Ovary (tissue), 9 donors: Measurements from ENCODE around the gene DGAT2L6. TPM values are rescaled to one million over a fixed set of nuclear protein-coding genes. Genes with fewer than 3 reads are reported as not detected.

Experiments used
- DNase-seq, 5 donors: peaks; one replicate each; pipeline ENCODE4 v3.0.0-alpha.2; 2019 to 2020
- H3K27ac ChIP-seq, 2 donors: fragments of 200-600 bp; one replicate each; pipeline versions ENCODE4 v1.5.1 to v1.8.0; 2019 to 2022
- H3K27me3 ChIP-seq: fragments of 200-600 bp; one replicate; pipeline ENCODE4 v1.8.0; 2022
- H3K36me3 ChIP-seq: fragments of 200-600 bp; sonication (generic); one replicate; pipeline ENCODE4 v1.5.1; 2019
- H3K4me1 ChIP-seq: one replicate; pipeline ENCODE4 v1.8.1; 2013; ENCODE audit warnings: mild to moderate bottlenecking, moderate library complexity; ENCODE audit not compliant: insufficient read depth
- H3K4me3 ChIP-seq: fragments of 200-600 bp; sonication (generic); one replicate; pipeline ENCODE4 v1.5.1; 2017
- H3K9me3 ChIP-seq, 2 donors: fragments of 200-600 bp in 1 of 2; sonication (generic) in 1 of 2; one replicate each; pipeline versions ENCODE4 v1.5.1 to v1.8.1; 2013 to 2019; ENCODE audit warnings: mild to moderate bottlenecking in 1 of 2, moderate library complexity in 1 of 2
- CTCF ChIP-seq, 3 donors: fragments of 450-650 bp in 2 of 3; fragments of 200-600 bp in 1 of 3; IDR thresholded peaks; one replicate each; pipeline versions ENCODE4 v1.5.1 to v1.8.0; 2016 to 2022; ENCODE audit warnings: antibody characterized with exemption in 3 of 3, mild to moderate bottlenecking in 1 of 3
- EP300 ChIP-seq: sonication (generic); formaldehyde crosslinking; IDR thresholded peaks from one replicate; pipeline ENCODE4 v1.6.1; 2017; ENCODE audit warnings: antibody characterized with exemption
- POLR2A ChIP-seq: fragments of 450-650 bp; IDR thresholded peaks from one replicate; pipeline ENCODE4 v1.6.1; 2017; ENCODE audit warnings: antibody characterized with exemption, mild to moderate bottlenecking, moderate library complexity
- WGBS, 3 donors: extraction: QIAGEN DNeasy Blood & Tissue Kit in 1 of 3; methylation state at CpG; one replicate each; pipeline versions ENCODE4 v1.1.5 to v1.1.7; 2013 to 2017; 5-methylcytosine and 5-hydroxymethylcytosine counted together
- intact Hi-C, 4 donors: fragments of 100-400 bp; cut with DNase I; formaldehyde crosslinking; loops; one replicate each; pipeline versions ENCODE4 v1.11.0 to v1.15.1; 2022 to 2023
- polyA plus RNA-seq, 2 donors: library from polyadenylated mRNA; stranded (reverse); fragments of 200-250 nt in 1 of 2; fragments of 350-450 nt in 1 of 2; fragmentation: Illumina TruSeq in 1 of 2; extraction: RNeasy Lipid Tissue Mini Kit (QIAGEN cat#74804) in 1 of 2; gene quantifications; one replicate each; pipeline ENCODE4 v1.2.3, GENCODE V29; 2013 to 2014
- total RNA-seq, 7 donors: library from RNA; depleted of rRNA in 2 of 7; stranded (reverse); fragments of >200 nt in 2 of 7; fragmentation: NEBNext Ultra II Directional in 3 of 7; extraction: Animal tissue kit (Norgen Biotek cat#: 25700) in 3 of 7; gene quantifications; one replicate each; pipeline versions ENCODE4 v1.1.0 to v1.2.4, GENCODE V29; 2016 to 2023
- donor health status: DM: no; HTN: no; CAD: no; lungs with moderate emphysema.
- donor health status: DM: no; HTN: no; CAD: no.
- donor health status: Bipolar disorder and iron deficiency.
- donor health status: DM: yes; HTN: yes; CAD: no.
- donor health status: DM: no; HTN: no; CAD: no.
- donor health status: DM: yes; HTN: yes; CAD: no.

Gene DGAT2L6
- total and polyA plus RNA-seq, 9 donors, result not detected

GRCh38 chrX:70183091-70183490 lies 5.8 kb downstream of the DGAT2L6 start:
- no peaks in the 10 kb centered on the region for H3K27me3 ChIP-seq
- H3K9me3 ChIP-seq, result no peaks in the 10 kb centered on the region
- WGBS, 3 donors, result 46 to 55% (median 51%) methylated on average over 5 of the region's 5 CpGs
- TF ChIP-seq POLR2A, result no peak
- H3K27ac ChIP-seq, result no peak overlapping the region
- H3K4me3 ChIP-seq, result no peak overlapping the region
- H3K4me1 ChIP-seq, result no peaks in the 10 kb centered on the region
- intact Hi-C loops, result no loop called here
- H3K36me3 ChIP-seq, result no peaks in the 10 kb centered on the region
- no peak for DNase-seq

- H3K27ac ChIP-seq, result no peak overlapping the region
- H3K36me3 ChIP-seq, result no peaks in the 10 kb centered on the region
- H3K27me3 ChIP-seq, result no peaks in the 10 kb centered on the region
- intact Hi-C loops, result no loop called here
- DNase-seq, result no peak
- H3K4me3 ChIP-seq, result no peak overlapping the region
- H3K4me1 ChIP-seq, result no peaks in the 10 kb centered on the region
- H3K9me3 ChIP-seq, result no peaks in the 10 kb centered on the region
- TF ChIP-seq EP300, result no peak
- TF ChIP-seq CTCF (IDR thresholded peaks at IDR 0.05), result no peak
- no peak for TF ChIP-seq POLR2A
These were observed 12.9 kb downstream of the DGAT2L6 start for GRCh38 chrX:70190225-70190624.

GRCh38 chrX:70196961-70197720 lies 19.9 kb downstream of the DGAT2L6 start:
- TF ChIP-seq CTCF (IDR thresholded peaks at IDR 0.05) (no peak), EP300 (no peak), POLR2A (no peak)
- intact Hi-C loops, result no loop called here
- Histone ChIP-seq H3K4me3 (no peak overlapping the region), H3K9me3 (no peaks in the 10 kb centered on the region), H3K27me3 (no peaks in the 10 kb centered on the region), H3K36me3 (no peaks in the 10 kb centered on the region), H3K27ac (no peak overlapping the region), H3K4me1 (no peaks in the 10 kb centered on the region)
- peak in 2 of 5 donors; percentile 25 to 30 for DNase-seq
- WGBS, 3 donors, result 11 to 19% (median 17%) methylated on average over 12 of the region's 12 CpGs

GRCh38 chrX:70201732-70202131 lies 24.4 kb downstream of the DGAT2L6 start:
- intact Hi-C loops, result no loop called here

More at GRCh38 chrX:70201732-70202131, 24.4 kb downstream of the DGAT2L6 start:
- no peaks in the 10 kb centered on the region for H3K9me3 ChIP-seq
- no peak for DNase-seq
- H3K4me3 ChIP-seq, result no peak overlapping the region
- H3K36me3 ChIP-seq, result no peaks in the 10 kb centered on the region
- TF ChIP-seq CTCF (IDR thresholded peaks at IDR 0.05), result no peak
- TF ChIP-seq EP300, result no peak
- TF ChIP-seq POLR2A, result no peak
- 74 to 84% (median 81%) methylated on average over 5 of the region's 5 CpGs for WGBS, 3 donors
- no peak overlapping the region for H3K27ac ChIP-seq
- no peaks in the 10 kb centered on the region for H3K27me3 ChIP-seq
- H3K4me1 ChIP-seq, result no peaks in the 10 kb centered on the region
